Ammon's horn (tissue), 1 donor: ENCODE results near the gene SNTA1.
"Not testable (repeated sequence)": the region's sequence is repeated elsewhere in the genome, so short reads cannot be mapped to it uniquely, and the experiment has no call there.

Source experiments
- DNase-seq: peaks from one replicate; pipeline ENCODE4 v3.0.0-alpha.2; 2016; ENCODE audit warnings: low spot score

The SNTA1 gene

GRCh38 chr20:33465481-33466302 is 22.1 kb upstream of the SNTA1 start:
- peak; percentile 95 for DNase-seq

DNA sequence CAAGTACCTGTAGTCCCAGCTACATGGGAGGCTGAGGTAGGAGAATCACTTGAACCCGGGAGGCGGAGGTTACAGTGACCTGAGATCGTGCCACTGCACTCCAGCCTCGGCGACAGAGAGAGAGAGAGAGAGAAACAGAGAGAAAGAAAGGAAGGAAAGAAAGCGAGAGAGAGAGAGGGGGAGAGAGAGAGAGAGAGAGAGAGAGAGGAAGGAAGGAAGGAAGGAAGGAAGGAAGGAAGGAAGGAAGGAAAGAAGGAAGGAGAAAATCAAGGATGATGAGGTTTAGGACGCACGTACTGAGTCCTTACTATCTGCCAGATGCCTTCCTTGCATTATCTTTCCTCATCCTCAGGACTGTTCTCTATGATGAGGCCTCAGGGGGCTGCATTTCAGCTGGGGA is 21.2 kb upstream of the SNTA1 start:
- DNase-seq = not testable (repeated sequence)

DNA sequence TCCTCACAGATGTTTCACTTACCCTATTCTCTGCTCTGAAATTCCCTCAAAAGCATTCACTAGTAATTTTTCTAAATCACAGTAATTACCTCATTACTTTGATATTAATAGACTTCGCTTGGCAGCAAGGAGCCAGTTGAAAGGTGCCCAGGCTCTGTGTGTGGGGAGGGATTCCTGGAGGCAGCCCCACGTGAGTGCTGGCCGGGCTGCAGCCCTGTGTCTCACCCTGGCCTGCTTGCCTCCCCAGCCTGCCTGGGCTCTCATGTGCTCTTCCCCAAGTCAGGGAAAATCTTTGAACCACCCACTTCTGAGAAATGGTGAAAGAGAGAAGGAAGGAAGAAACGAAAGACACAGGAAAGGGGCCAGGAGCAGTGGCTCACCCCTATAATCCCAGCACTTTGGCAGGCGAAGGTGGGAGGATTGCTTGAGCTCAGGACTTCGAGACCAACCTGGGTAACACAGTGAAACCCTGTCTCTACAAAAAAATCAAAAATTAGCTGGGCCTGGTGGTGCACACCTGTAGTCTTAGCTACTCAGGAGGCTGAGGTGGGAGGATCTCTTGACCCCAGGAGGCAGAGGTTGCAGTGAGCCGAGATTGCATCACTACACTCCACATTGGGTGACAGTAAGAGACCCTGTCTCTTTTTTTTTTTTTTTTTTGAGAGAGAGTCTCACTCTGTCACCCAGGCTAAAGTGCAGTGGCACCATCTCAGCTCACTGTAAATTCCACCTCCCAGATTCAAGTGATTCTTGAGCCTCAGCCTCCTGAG is 20.0 kb upstream of the SNTA1 start:
- no peak for DNase-seq

GRCh38 chr20:33460711-33461110 is 17.1 kb upstream of the SNTA1 start:
- DNase-seq = no peak

- no peak for DNase-seq
Observed at GRCh38 chr20:33459599-33459998, 16.0 kb upstream of the SNTA1 start.

- DNase-seq = peak; percentile 90
Observed at GRCh38 chr20:33456916-33457642, 13.5 kb upstream of the SNTA1 start.

DNA sequence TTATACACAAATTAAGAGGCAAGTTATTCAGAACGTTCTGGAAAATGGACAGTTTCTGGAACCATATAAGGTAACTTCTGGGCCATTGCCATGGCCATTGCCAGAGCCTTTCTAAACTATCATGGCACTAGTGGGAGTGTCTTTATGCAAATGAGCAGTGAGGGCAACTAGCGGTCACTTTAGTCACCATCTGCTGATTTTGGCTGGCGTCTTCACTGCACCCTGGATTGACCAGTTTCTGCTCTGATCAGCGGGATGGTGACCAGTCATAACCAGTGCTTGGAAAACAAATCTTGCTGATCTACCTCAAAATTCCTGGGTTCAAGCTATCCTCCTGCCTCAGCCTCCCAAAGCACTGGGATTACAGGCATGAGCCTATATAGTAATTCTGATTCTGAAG is 7.3 kb upstream of the SNTA1 start:
- no peak for DNase-seq

- peak; percentile 68 for DNase-seq
Observed at GRCh38 chr20:33445881-33446625, 2.5 kb upstream of the SNTA1 start.

GRCh38 chr20:33444797-33445560 is 1.4 kb upstream of the SNTA1 start:
- no peak for DNase-seq

- no peak for DNase-seq
Observed at GRCh38 chr20:33443006-33443511, 504 bp downstream of the SNTA1 start.

DNA sequence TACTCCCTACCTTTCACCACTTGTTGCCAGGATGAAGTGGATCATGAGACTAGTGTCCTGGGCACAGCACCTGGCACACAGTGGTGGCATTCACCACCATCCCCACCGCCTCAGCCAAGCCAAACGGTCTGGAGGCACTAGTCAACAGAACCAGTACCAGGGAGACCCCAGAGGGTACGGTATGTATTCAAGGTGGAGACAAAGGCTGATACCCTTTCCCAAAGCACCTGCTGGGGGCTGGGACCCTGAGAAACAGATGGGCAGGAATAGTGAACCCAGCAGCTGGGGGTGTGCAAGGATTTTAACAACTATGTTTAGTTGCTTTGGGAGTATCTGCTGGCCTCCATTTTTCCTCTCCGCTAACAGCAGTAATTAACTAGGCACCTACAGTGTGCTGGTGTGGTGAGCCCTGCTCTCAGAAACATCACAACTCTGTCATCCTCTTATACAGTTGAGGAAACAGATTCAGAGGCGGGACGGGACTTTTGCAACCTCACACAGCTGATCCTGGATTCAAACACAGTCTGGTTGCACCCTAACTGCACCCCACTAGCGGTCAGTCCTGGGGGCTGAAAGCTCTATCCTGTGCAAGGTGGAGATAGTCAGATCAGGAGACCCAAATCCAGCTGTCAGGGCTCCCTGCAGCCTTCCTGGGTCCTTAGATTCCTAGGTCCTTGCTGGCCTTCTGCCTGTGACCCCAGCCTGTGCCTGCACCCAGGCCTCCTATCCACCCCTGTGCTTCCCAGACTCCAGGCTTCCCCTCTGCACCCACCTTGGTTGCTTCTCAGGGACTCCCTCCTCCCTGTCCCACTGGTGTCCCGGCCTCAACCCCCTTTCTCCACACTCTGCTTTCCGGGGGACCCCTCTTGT is 1.2 kb downstream of the SNTA1 start:
- no peak for DNase-seq

- no peak for DNase-seq
Observed at GRCh38 chr20:33441142-33441955, 2.2 kb downstream of the SNTA1 start.

DNA sequence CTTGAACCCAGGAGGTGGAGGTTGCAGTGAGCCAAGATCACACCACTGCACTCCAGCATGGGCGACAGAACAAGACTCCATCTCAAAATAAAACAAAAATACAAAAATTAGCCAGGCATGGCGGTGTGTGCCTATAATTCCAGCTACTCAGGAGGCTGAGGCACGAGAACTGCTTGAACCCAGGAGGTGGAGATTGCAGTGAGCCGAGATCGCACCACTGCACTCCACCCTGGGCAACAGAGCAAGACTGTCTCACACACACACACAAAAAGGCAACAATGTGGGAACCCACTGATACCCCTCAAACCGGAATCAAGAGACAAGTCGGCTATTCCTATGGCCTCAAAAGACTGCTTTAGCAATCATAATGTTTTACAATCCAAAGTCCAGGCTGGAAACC is 3.0 kb downstream of the SNTA1 start:
- not testable (repeated sequence) for DNase-seq

- DNase-seq = no peak
Observed at GRCh38 chr20:33438481-33438880, 5.1 kb downstream of the SNTA1 start.

GRCh38 chr20:33437141-33437911 is 6.2 kb downstream of the SNTA1 start:
- peak; percentile 71 for DNase-seq

- no peak for DNase-seq
Observed at GRCh38 chr20:33434434-33434833, 9.1 kb downstream of the SNTA1 start.

DNA sequence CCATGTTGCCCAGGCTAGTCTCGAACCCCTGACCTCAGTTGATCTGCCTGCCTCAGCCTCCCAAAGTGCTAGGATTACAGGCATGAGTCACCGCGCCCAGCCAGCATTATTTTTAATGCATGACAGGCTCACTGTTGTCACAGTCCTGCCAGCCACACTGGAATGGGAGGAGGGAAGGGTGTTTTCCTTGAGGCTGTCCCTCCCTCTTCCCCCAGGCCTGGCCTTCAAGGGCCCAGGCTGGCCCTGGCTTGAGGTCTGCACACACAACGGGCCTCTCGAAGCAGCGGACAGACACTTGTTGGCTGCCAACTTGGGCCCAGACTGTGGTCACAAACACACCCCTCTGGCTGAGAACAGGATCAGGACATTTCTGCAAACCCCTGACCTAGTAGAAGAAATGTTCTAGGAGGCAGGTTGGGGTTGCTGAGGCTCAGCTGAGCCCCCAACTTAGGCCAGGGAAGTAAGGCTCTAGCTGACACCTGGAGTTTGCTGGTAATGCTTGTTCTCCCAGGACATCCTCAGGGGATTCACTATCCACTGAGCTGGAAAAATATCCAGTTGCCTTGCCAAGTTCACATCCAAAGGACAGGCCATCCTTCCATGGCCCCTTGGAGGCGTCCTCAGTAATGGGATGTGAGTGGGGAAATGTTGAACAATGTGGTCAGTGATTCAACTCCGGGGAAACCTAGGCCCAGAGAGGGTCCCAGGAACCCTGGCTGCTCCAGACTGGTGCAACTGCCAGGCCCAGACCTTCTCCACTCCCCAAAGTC is 9.9 kb downstream of the SNTA1 start:
- DNase-seq = peak; percentile 78
